C4-2B (cell line): ENCODE data around the gene MRTFB.

Experiments used
- H3K27ac ChIP-seq: fragments of 450-650 bp; 2 replicates; pipeline ENCODE4 v1.5.1; 2017
- ZFX ChIP-seq: fragments of 450-650 bp; IDR thresholded peaks from 2 replicates; pipeline ENCODE4 v1.6.1; 2017
- TF ChIP-seq, protein P1 (sequence below): fragments of 450-650 bp; conservative IDR thresholded peaks from 2 replicates; pipeline ENCODE4 v1.5.1; 2017; ENCODE audit warnings: mild to moderate bottlenecking

MRTFB gene

DNA sequence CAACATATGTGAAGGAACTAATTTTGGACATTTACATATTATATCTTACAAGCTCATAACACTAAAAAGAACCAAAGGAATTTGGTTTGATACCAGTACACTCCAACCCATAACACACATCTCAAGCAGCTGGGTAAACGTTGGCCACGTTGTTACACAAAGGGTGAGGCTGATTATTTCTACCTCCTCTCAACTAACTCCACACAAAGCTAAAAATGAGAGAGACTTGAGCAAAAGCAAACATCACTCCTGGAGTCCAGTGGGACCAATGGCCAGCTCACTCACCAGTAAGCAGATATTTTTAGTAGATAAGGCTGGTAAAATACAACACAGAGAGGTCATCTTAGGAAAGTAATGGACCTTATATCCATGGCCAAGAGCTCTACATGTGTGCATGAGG, 207.6 kb downstream of the MRTFB start:
- no peak for TF ChIP-seq ZFX
- TF ChIP-seq, protein P1, sequence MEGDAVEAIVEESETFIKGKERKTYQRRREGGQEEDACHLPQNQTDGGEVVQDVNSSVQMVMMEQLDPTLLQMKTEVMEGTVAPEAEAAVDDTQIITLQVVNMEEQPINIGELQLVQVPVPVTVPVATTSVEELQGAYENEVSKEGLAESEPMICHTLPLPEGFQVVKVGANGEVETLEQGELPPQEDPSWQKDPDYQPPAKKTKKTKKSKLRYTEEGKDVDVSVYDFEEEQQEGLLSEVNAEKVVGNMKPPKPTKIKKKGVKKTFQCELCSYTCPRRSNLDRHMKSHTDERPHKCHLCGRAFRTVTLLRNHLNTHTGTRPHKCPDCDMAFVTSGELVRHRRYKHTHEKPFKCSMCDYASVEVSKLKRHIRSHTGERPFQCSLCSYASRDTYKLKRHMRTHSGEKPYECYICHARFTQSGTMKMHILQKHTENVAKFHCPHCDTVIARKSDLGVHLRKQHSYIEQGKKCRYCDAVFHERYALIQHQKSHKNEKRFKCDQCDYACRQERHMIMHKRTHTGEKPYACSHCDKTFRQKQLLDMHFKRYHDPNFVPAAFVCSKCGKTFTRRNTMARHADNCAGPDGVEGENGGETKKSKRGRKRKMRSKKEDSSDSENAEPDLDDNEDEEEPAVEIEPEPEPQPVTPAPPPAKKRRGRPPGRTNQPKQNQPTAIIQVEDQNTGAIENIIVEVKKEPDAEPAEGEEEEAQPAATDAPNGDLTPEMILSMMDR: no peak
- H3K27ac ChIP-seq: no peak overlapping the region

DNA sequence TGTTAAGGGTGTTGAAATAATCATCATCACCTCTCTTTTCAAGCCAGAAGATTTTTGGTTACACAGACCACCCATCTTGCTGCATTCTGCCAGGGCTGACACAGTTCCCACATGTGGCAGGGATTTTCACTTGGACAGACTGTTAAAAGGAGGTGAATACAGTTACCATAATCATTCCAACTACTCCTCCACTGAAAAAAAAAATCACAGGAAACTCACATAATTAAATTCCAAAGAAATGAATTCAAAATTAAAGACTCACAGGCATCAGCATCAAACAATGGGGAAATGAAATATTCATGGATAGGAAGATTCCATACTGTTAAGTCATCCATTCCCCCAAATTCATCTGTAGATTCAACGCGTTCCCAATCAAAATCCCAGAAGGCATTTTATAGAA, 209.4 kb downstream of the MRTFB start:
- H3K27ac ChIP-seq: no peak overlapping the region
- TF ChIP-seq ZFX: no peak
- TF ChIP-seq, protein P1: no peak

DNA sequence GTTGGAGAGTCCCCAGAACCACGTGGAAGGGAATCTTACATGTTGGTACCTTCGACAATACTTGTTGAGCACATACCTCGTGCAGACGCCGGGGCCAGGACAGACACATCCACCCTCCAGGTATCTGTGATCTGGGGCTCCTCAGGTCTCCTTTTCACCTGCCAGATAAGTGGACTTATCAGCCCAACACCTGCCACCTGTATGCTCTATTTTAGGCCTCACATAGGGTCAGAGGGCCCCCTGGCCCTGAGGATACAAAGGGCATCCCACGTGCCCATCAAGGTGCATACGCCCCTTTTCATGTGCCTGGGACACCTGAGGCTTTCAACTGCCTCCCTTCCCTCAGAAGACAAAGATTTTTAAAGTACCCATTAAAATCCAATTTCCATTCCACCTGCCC, 212.7 kb downstream of the MRTFB start:
- TF ChIP-seq ZFX: no peak
- TF ChIP-seq, protein P1: no peak
- no peak overlapping the region for H3K27ac ChIP-seq

DNA sequence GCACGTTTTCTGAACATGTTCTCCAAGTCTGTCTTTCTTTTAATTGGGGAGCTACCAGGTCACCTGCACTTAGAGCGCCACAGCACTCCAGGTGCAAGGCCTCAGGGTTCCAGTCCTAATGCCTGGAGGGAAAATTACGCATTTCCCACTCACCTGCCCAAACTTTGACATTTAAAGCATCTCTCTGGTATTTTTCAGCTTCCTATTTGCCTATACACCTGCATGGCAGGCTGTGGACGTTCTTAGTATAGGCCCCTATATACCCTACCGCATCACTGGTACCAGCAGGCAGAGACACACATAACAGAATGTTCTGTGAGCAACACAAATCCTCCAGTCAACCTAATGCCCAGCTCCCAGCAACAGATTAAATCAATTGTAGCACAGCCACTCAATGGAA, 213.3 kb downstream of the MRTFB start:
- TF ChIP-seq ZFX: no peak
- TF ChIP-seq, protein P1: no peak
- H3K27ac ChIP-seq: no peak overlapping the region

DNA sequence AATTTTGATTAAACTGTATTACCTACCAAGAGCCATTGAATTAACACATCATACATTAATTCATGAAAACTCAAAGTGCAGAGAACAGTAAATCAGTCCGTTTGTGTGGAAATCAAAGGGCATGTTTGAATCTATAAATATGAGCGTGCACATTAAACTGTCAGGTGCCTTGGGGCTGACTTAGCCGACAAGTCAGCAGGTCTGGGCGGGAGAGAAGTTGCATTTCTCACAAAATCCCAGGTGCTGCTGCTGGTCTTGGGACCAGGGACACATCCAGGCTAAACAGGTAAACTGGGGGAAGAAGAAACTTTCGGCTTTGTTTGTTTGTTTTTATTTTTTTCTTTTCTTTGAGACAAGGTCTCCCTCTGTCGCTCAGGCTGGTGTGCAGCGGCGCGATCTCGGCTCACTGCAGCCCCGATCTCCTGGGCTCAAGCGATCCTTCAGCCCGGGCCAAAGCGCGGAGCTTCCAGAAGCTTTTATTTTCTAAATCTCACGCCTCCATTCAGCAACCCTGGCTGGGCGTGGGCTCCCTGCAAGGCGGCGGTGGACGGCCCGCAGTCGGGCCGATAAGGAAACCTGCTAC, 213.9 kb downstream of the MRTFB start:
- TF ChIP-seq, protein P1: peak; percentile 84
- no peak for TF ChIP-seq ZFX
- H3K27ac ChIP-seq: peak overlapping the region; percentile 67

DNA sequence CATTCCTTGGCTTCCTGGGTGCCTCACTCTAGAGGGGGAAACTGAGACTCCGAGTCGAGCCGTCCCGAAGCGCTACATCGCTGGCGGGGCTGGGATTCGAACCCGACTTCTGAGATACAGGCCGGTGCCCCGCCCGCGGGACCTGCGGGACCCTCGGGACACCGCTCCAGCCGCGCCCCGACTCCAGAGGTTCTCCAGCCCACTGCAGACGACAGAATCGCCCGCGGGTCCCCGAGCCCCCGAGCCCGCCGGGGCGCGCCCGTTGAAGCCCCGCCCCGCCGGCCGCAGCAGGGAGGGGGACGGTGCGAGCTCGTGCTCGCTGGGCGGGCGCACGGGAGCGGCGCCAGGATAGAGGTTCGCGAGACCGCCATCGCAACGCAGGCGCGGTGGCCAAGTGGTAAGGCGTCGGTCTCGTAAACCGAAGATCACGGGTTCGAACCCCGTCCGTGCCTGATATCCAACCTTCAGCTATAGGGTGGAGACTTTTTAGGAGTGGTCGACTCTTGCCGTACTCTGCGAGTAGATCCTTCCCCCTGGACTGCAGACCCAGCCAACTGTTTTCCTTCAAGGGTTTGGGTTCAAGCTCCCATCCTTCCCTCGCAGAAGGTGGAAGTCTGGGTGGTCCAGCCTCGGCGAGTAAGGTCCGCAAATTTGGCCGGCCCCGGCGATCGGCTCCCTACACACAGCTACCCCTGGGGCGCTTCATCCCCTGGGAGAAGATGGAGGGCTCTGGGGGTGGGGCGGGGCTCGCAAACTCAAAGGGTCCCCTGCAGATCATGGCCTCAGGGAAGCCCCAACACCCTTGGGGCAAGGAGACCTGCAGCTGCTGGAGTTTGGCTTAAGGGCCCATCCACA, 214.6 kb downstream of the MRTFB start:
- TF ChIP-seq ZFX: no peak
- TF ChIP-seq, protein P1: peak; percentile 59
- peak overlapping the region; percentile 67 for H3K27ac ChIP-seq
